B cell (primary cell): ENCODE measurements around the gene WDR1.

Experiments
- EZH2 ChIP-seq: IDR thresholded peaks from 2 replicates; pipeline ENCODE4 v1.6.1; 2012; ENCODE audit warnings: borderline replicate concordance, low read depth, mild to moderate bottlenecking, moderate library complexity, low read length; ENCODE audit not compliant: insufficient read depth, poor library complexity, severe bottlenecking
- TF ChIP-seq, protein P1 (sequence below): fragments of 200-600 bp; IDR thresholded peaks from one replicate; pipeline ENCODE4 v1.8.0; 2022; ENCODE audit warnings: antibody characterized with exemption, mild to moderate bottlenecking

DNA sequence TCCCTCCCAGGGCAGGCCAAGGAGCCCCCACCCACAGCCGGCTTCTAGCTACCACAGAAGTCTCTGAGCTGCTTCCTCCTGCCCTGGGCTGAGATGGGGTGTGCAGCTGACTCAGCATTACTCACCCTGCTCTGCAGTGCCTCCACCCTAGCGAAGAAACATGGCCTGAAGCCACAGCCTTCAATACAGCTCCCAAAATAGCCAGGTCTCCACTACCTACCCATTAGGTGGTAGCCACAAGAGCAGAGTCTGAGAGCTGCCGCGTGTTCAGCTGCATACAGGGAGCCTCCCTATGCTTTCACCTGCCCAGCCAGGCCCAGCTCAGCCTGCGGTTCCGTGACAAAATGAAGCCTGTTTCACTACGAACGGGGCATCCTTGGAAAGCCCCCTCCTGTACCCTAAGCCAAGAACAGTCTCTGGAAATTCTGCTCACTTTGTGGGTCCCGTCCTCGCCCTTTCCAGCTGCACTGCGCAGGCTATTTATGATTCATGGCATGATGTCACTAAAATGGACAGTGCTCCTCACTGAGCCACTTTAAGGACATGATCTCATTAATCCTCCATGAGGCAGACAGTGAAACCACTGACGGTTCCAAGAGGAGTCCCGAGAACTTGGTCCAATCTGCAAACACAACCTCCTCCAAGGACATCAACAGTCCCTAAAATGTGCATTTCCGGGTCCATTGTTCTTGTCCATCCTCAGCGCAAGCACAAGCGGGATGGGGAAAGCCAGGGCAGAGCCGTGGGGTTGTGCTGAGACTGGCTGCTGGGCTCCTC, 20.2 kb downstream of the WDR1 start:
- TF ChIP-seq, protein P1, sequence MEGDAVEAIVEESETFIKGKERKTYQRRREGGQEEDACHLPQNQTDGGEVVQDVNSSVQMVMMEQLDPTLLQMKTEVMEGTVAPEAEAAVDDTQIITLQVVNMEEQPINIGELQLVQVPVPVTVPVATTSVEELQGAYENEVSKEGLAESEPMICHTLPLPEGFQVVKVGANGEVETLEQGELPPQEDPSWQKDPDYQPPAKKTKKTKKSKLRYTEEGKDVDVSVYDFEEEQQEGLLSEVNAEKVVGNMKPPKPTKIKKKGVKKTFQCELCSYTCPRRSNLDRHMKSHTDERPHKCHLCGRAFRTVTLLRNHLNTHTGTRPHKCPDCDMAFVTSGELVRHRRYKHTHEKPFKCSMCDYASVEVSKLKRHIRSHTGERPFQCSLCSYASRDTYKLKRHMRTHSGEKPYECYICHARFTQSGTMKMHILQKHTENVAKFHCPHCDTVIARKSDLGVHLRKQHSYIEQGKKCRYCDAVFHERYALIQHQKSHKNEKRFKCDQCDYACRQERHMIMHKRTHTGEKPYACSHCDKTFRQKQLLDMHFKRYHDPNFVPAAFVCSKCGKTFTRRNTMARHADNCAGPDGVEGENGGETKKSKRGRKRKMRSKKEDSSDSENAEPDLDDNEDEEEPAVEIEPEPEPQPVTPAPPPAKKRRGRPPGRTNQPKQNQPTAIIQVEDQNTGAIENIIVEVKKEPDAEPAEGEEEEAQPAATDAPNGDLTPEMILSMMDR = no peak
- TF ChIP-seq EZH2 = no peak
